Thyroid gland (tissue), 4 donors: ENCODE measurements around the gene DLG2. TPM values are rescaled to one million over a fixed set of nuclear protein-coding genes. Genes with fewer than 3 reads are reported as not detected.

ENCODE experiments used
- DNase-seq, 2 donors: peaks; one replicate each; pipeline ENCODE4 v3.0.0-alpha.2; 2019
- H3K27ac ChIP-seq, 3 donors: fragments of 200-600 bp; sonication (generic); 1 replicate in 2 of 3; 2 replicates in 1 of 3; pipeline ENCODE4 v1.5.1; 2016 to 2019; ENCODE audit warnings: mild to moderate bottlenecking in 1 of 3, moderate library complexity in 1 of 3
- H3K27me3 ChIP-seq: fragments of 200-600 bp; sonication (generic); one replicate; pipeline ENCODE4 v1.5.1; 2019
- H3K36me3 ChIP-seq, 2 donors: fragments of 200-600 bp; sonication (generic); one replicate each; pipeline ENCODE4 v1.5.1; 2016 to 2019
- H3K4me1 ChIP-seq, 2 donors: fragments of 200-600 bp; sonication (generic); one replicate each; pipeline ENCODE4 v1.5.1; 2017 to 2019
- H3K4me3 ChIP-seq, 3 donors: fragments of 200-600 bp; sonication (generic); replicated peaks in 1 of 3; 1 replicate in 2 of 3; 2 replicates in 1 of 3; pipeline ENCODE4 v1.5.1; 2016; ENCODE audit warnings: mild to moderate bottlenecking in 1 of 3
- H3K9me3 ChIP-seq: fragments of 200-600 bp; sonication (generic); one replicate; pipeline ENCODE4 v1.5.1; 2017
- POLR2A ChIP-seq, 2 donors: fragments of 450-650 bp; IDR thresholded peaks; one replicate each; pipeline ENCODE4 v1.6.1; 2017; ENCODE audit warnings: antibody characterized with exemption in 2 of 2, mild to moderate bottlenecking in 2 of 2, moderate library complexity in 1 of 2
- WGBS, 2 donors: methylation state at CpG; one replicate each; pipeline ENCODE4 v1.1.5; 2017; 5-methylcytosine and 5-hydroxymethylcytosine counted together
- intact Hi-C: fragments of 100-400 bp; cut with DNase I; formaldehyde crosslinking; loops from one replicate; pipeline ENCODE4 v1.15.1; 2023
- total RNA-seq, 4 donors: library from RNA; depleted of rRNA; stranded (reverse); fragments of >200 nt; gene quantifications; one replicate each; pipeline ENCODE4 v1.2.3, GENCODE V29; 2016
- TF ChIP-seq, protein P1 (sequence below), 6 experiments: fragments of 200-600 bp in 3 of 6; fragments of 450-650 bp in 3 of 6; sonication (generic) in 3 of 6; IDR thresholded peaks; one replicate each; pipeline ENCODE4 v1.5.1; 2016 to 2019; ENCODE audit warnings: antibody characterized with exemption in 6 of 6, mild to moderate bottlenecking in 2 of 6, inconsistent platforms in 1 of 6, moderate library complexity in 1 of 6

The DLG2 gene
- total RNA-seq, 4 donors from 2014 or later, result 29.4 to 79.4 (median 42.4) TPM

GRCh38 chr11:85599083-85599482 lies 28.1 kb downstream of the DLG2 start:
- Histone ChIP-seq H3K9me3 (no peaks in the 10 kb centered on the region), H3K27me3 (no peaks in the 10 kb centered on the region), H3K4me3 (no peak overlapping the region), H3K27ac (no peak overlapping the region), H3K36me3 (no peaks in the 10 kb centered on the region), H3K4me1 (no peaks in the 10 kb centered on the region)
- intact Hi-C loops, result no loop called here
- no peak for TF ChIP-seq POLR2A (IDR thresholded peaks at IDR 0.05)
- WGBS, 2 donors, result 69 to 73% methylated on average over 5 of the region's 5 CpGs
- no peak for DNase-seq

DNA sequence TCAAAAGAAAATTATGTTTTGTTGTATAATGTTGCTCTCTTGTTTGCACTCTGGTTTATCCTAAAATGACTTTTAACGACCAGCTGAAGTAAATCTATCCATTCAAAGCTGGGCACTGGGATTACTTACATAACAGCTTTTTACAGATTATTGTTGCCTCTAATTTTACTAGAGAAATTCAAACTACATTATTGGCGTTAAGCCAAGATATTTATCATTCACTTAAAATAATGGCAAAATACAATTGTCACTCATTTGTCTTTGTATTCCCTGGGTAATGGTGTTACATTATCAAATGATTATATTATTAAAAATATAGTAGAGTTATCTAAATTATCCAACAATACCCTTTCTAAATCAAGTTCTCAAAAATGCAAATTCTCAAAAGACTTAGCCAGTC lies 30.3 kb downstream of the DLG2 start:
- Histone ChIP-seq H3K9me3 (no peaks in the 10 kb centered on the region), H3K4me1 (no peaks in the 10 kb centered on the region), H3K36me3 (no peaks in the 10 kb centered on the region), H3K27ac (no peak overlapping the region), H3K4me3 (no peak overlapping the region), H3K27me3 (no peaks in the 10 kb centered on the region)
- TF ChIP-seq POLR2A (IDR thresholded peaks at IDR 0.05), result no peak
- TF ChIP-seq, protein P1, sequence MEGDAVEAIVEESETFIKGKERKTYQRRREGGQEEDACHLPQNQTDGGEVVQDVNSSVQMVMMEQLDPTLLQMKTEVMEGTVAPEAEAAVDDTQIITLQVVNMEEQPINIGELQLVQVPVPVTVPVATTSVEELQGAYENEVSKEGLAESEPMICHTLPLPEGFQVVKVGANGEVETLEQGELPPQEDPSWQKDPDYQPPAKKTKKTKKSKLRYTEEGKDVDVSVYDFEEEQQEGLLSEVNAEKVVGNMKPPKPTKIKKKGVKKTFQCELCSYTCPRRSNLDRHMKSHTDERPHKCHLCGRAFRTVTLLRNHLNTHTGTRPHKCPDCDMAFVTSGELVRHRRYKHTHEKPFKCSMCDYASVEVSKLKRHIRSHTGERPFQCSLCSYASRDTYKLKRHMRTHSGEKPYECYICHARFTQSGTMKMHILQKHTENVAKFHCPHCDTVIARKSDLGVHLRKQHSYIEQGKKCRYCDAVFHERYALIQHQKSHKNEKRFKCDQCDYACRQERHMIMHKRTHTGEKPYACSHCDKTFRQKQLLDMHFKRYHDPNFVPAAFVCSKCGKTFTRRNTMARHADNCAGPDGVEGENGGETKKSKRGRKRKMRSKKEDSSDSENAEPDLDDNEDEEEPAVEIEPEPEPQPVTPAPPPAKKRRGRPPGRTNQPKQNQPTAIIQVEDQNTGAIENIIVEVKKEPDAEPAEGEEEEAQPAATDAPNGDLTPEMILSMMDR (IDR thresholded peaks at IDR 0.05), result no peak
- DNase-seq, result no peak
- intact Hi-C loops, result no loop called here
- 80 to 87% methylated on average over 2 of the region's 2 CpGs for WGBS, 2 donors

DNA sequence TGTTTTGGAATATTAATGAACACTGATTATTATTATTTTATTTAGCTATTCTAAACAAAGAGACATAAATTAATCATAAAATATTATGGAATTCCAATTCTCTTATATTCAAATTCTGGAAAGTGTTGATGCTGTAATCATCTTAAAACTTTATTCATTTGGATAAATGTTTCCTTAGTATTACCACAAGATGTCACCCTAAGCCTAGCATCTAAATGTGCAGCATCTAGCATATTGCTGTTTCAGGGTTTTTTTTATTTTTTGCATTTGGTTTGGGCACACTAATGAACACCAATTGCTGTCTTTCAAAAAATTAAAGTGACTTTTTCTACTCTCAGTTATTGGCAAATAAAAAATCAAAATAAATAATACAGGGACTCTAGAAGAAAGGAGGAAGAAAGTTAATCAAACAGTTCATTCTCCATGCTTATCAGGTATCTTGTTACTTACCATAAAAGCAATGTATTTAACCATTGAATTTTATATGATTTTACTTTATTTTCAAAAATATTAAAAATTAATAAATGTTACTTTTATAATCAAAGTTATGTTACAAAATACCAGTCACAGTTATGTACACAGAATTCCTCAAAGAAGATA lies 31.8 kb downstream of the DLG2 start:
- Histone ChIP-seq H3K9me3 (no peaks in the 10 kb centered on the region), H3K27me3 (no peaks in the 10 kb centered on the region), H3K27ac (no peak overlapping the region), H3K36me3 (no peaks in the 10 kb centered on the region), H3K4me1 (no peaks in the 10 kb centered on the region), H3K4me3 (no peak overlapping the region)
- no peak for DNase-seq
- TF ChIP-seq POLR2A (IDR thresholded peaks at IDR 0.05), result no peak
- TF ChIP-seq, protein P1 (IDR thresholded peaks at IDR 0.05), result peak in 4 of 6 experiments; percentile 49 to 79 (median 70)
- intact Hi-C loops, result no loop called here

- intact Hi-C loops, result no loop called here
- WGBS, 2 donors, result 85 to 88% methylated on average over 4 of the region's 4 CpGs
- DNase-seq, result no peak
- TF ChIP-seq, protein P1 (IDR thresholded peaks at IDR 0.05), result peak in 3 of 6 experiments; percentile 28 to 45 (median 41)
- no peak for TF ChIP-seq POLR2A (IDR thresholded peaks at IDR 0.05)
- H3K27ac ChIP-seq, result no peak overlapping the region
- no peaks in the 10 kb centered on the region for H3K36me3 ChIP-seq
- H3K4me3 ChIP-seq, result no peak overlapping the region
- no peaks in the 10 kb centered on the region for H3K9me3 ChIP-seq
- no peaks in the 10 kb centered on the region for H3K4me1 ChIP-seq
- no peaks in the 10 kb centered on the region for H3K27me3 ChIP-seq
Observed at GRCh38 chr11:85590848-85591483, 36.2 kb downstream of the DLG2 start.

- Histone ChIP-seq H3K9me3 (no peaks in the 10 kb centered on the region), H3K4me3 (no peak overlapping the region), H3K36me3 (no peaks in the 10 kb centered on the region), H3K27ac (no peak overlapping the region), H3K27me3 (no peaks in the 10 kb centered on the region), H3K4me1 (no peaks in the 10 kb centered on the region)
- 87% methylated on average over 3 of the region's 3 CpGs for WGBS, 2 donors
- TF ChIP-seq POLR2A (IDR thresholded peaks at IDR 0.05), result no peak
- TF ChIP-seq, protein P1 (IDR thresholded peaks at IDR 0.05), result no peak
- intact Hi-C loops, result no loop called here
- no peak for DNase-seq
Observed at GRCh38 chr11:85589373-85589772, 37.8 kb downstream of the DLG2 start.
